RCC 7860 (cell line): Measurements from ENCODE around the gene STAP1.

Source experiments
- DNase-seq: peaks from one replicate; pipeline ENCODE4 v3.0.0-alpha.2; 2015; ENCODE audit warnings: low spot score
- FAIRE-seq: peaks from 2 replicates; lab custom pipeline; 2012; peaks lifted over from hg19 to GRCh38; lab: Jason Lieb, UNC

The STAP1 gene

DNA sequence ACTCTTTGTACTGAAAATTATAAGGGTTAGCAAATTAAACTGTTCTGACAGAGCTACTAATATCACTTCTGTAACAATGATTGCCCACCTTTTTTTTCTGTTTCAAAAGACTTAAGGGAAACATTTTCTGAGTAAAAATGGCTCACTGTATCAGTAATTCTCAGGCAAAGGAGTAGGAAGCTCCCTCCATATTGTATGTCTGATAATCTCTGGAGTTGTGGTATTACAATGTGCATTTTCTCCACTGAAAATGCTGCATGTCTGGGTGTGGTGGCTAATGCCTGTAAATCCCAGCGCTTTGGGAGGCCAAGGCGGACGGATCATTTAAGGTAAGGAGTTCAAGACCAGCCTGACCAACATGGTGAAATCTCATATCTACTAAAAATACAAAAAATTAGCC, 4.4 kb upstream of the STAP1 start:
- DNase-seq, result no peak
- FAIRE-seq, result no peak

DNA sequence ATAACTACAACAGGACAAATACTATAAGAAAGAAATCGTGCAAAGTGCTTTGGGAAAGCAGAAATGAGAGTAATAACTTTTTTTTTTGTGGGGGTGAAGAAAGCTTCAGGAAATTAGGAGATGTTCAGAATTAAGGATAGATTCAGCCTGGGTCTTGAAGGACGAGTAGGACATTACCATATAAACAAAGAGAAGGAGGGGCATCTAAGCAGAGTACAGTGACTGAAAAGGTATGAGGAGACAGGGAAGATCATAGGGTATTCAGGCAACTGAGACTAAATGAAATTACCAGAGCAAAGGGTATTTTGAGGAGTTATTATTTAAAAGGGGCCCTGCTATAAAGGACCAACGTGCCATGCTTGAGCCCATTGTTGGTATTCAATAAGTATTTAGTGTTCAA, 3.1 kb upstream of the STAP1 start:
- FAIRE-seq, result no peak

DNA sequence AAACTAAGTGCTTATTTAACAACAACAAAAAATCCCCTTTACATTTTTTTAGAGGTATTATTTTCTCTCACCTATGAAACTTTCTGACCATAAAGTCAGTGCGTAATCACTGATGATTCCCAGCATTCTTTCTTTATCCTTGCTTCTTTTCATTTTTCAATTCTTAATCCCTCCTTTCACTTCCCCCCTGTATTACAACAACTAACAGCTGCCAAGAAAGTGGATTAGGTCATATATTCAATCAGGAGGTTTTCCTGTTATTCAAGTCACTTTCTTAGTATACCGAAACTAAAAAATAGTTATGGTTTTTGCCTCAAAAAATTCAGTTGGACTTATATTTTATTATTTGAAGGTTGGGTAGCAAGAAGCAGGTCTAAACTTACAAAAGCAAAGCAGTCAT, 2.1 kb upstream of the STAP1 start:
- DNase-seq (no peak), FAIRE-seq (no peak)

More for the DNA sequence above, 3.1 kb upstream of the STAP1 start:
- no peak for DNase-seq

DNA sequence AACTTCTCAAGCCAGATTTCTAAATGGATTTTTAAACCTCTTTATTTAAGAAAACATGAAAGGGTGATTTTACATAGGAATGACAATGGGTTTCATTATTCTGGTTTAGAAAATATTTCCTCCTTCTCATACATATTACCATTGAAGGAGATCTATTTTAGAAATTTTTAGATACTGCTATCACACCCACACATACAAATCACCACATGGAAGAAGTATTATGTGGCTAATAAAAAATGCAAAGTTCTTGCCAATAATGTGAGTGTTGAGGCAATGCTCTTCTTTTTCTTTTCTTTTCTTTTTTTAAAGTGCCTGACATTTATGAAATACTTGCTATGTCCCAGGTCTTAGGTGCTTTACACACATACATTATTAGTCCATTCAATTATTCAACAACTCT, 6.8 kb downstream of the STAP1 start:
- no peak for FAIRE-seq
- DNase-seq, result no peak

DNA sequence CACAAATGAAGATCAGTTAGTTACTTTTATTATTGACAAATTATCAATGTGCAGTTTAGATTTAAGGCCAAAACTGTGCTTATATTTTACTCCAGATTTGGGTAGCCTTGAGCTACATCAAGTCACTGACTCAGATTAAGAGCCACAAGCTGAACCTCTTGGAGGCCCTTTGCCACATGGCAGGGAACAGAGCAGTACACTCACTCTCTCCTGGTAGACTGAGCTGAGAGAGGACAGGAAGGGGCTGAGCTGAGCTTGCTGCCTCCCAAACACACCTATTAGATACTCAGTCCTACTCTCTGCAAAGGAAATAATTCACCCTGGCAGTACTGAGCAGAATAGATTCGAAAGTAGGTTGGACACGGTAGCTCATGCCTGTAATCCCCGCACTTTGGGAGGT, 7.8 kb downstream of the STAP1 start:
- DNase-seq (no peak), FAIRE-seq (no peak)

DNA sequence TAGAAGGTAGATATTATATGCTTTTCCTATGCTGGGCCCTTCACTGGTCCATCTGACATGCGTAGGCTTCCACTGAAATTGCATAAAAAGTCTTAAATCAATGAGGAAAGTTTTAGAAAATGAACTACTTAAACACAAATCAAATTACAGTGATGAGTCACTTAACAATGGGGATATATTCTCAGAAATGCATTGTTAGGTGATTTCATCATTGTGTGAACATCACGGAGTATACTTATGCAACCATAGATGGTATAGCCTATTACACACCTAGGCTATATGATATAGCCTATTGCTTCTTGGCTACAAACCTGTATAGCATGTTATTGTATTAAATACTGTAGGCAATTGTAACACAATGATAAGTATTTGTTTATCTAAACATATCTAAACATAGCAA, 10.3 kb downstream of the STAP1 start:
- no peak for DNase-seq
- FAIRE-seq, result no peak

DNA sequence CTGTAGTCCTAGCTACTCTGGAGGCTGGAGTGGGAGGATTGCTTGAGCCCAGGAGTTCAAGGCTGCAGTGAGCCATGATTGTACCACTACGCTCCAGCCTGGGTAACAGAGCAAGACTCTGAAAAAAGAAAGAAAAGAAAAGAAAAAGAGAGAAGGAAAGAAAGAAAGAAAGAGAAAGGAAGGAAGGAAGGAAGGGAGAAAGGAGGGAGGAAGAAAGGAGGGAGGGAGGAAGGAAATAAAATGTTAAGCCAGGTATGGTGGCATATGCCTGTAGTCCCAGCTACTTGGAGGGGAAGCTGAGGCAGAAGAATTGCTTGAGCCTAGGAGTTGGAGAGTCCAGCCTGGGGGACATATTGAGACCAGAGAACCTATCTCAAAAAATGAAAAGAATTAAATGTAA, 12.0 kb downstream of the STAP1 start:
- FAIRE-seq (no peak), DNase-seq (no peak)

DNA sequence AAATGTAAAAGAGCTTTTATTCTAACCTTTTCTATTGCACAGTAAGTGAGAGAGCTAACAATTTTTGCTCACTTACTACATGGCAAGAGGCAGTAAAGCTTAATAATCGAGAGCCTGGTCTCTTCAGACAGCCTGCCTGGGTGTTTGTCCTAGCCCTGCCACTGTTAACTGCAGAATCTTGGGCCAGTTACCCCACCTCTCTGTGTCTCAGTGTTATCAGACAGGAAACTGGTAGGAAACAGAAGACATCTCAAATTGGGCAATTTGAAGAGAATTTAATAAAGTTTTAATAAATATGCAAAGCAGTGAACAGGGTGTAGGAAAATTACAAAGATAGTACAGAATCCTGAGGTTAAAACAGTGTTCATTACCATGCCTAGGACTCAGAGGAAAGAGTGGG, 13.4 kb downstream of the STAP1 start:
- FAIRE-seq, result no peak
- DNase-seq, result no peak

DNA sequence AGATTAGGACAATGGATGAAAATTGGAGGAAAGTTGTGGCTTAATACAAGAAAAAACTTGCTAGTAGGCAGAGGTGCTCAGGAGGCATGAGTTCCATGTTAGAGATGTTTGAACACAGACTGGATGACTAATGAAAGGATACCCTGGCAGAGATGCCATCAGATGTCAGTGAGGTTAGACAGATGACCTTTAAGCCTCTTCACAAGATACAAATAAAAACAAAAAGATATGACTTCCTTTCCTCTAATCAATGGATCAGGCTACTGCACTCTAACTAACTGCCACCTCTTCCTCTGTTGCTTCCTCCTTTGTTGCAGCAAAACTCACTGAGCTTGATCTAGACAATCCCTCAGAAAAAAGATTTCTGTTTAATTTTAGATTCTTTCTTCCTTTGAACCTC, 14.7 kb downstream of the STAP1 start:
- FAIRE-seq (no peak), DNase-seq (no peak)

DNA sequence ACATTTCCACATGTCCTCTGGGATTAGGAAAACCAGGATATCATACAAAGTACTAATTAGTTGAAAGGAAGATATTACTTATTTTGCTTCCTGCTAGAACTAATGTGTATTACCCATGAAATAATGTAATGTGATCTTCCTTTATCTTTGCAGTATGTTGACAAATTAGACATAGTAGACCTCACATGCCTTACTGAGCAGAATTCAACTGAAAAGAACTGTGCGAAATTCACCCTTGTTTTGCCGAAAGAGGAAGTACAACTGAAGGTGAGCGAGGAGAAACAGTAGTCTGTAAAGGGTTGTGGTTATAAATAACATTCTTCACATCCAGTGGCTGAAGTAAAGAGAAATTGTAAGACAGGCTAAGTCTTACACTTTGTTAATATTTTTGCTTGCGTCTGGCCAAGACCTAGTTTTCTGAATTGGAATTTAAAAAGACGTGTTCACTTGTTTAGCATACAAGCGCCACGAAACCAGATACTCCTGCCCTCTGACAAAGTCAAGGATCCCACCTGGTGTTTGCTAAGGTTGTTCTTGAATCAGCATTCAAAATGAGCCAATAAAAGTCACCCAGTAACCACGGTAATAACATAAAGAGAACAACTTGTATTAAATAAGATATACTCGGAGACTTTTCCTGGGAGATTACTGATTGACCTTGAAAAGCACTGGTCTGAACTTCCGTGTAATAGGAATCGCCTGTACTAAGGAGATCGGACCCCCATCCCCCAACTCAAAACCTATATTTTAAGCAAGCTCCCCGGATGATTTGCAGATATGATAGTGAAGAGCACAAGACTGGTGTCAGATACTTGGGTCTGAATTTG, 16.9 kb downstream of the STAP1 start:
- FAIRE-seq (no peak), DNase-seq (no peak)

DNA sequence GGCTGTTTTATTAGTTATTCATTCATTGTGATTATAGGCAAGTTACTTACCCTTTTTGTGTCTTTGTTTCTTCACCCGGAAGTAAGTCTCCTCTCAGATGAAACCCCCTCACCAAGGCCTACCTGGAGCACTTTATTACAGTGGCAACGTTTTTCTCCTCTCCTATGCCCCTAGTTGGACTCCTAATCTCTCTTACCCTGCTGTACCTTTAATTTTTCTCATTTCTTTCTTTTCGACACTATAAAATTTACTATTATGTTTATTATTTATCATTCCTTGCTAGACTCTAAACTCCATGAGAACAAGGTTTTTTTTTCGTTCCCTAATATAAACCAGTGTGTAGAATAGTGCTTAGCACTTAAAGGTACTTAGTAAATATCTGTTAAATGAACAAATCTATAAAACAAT, 17.5 kb downstream of the STAP1 start:
- FAIRE-seq, result no peak
- DNase-seq, result no peak

DNA sequence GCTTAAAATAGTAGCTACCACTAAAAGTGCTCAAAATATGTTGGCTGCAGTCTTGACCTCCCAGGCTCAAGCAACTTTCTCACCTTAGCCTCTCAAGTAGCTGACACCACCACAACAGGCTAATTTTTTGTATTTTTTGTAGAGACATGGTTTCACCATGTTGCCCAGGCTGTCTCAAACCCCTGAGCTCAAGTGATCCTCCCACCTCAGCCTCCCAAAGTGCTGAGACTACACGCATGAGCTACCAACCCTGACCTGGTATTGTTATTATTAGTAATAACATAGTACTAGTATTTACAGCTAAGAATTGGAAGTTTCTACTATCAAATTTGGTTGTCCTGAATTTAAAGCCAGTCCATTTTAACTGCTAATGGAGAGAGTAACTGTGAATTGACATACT, 18.0 kb downstream of the STAP1 start:
- FAIRE-seq (no peak), DNase-seq (no peak)

DNA sequence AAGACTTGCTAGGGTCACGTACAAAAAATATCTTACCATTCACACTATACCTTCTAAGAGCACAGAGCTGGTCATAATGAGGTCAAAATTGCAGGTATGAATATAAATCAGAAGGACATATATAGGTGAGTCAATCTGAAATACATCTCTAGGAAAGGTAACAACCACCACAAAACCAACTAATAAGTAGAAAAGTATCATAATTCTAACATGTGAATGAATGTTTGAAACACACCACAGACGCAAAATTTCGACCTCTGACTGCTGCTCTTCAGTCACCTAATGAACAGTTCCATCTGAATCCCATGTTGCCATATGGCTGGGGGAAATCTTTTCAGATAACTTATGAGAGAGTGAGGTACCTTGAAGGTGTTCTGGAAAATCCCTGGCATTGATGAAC, 22.1 kb downstream of the STAP1 start:
- no peak for DNase-seq
- no peak for FAIRE-seq

DNA sequence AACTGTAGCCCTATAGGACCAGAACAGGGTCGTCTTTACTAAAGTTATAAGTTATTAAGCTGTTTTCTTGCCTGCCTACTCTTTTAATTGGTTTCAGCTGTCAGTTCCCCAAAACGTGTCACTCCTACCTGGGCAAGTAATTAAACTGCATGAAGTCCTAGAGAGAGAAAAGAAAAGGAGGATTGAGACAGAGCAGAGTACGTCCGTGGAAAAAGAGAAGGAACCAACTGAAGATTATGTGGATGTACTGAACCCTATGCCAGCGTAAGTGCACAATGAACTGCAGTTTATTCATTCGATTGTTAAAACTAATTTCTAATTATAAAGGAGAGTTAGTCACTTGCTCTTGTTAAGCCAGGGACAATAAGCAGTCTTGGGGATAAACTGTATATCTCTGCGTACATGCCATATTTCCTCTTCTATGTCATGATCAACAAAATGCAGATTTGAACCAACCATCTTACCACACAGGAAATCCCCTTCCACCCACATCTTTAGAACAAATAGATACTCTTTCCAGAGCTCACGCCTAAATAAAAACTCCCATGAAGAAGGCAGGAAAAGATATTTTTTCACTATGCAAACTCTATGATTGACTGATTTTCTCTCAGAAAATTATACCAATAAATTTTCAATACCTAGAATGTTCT, 22.8 kb downstream of the STAP1 start:
- DNase-seq, result no peak

DNA sequence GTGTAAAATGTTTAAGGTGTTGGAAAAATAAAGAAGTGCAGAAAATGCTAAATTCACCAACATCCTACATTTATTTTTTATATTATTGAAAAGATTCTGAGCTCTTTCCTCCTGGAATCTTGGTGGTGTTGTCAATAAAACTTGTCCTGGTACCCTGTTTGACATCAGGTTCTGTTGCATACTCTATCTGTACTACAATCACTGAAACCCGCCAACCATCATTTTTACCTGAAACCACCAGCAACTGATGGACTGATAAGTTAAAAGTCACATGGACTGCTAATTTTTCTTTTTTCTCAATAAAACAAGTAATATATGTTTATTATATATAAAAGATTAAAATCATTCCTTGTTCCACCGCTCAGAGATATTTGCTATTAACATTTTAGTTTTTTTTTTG, 23.4 kb downstream of the STAP1 start:
- FAIRE-seq (no peak), DNase-seq (no peak)

More for the DNA sequence above, 22.8 kb downstream of the STAP1 start:
- FAIRE-seq, result no peak

DNA sequence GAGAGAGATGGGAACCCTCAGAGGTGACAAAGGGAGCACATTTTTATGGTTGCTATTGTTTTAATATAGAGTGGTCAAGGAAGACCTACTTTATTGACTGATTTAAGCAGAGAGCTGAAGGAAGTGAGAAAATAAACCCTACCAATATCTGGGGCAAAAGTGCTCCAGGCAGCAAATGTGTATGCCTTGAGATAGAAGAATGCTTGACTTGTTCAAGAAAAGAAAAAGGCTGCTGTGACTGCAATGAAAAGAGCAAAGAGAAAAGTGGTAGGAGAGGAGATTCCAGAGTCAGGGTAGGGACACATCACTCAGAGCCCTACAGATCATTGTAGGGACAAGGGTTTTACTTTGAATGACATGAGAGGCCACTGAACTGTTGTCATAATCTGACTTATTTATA, 26.0 kb downstream of the STAP1 start:
- no peak for FAIRE-seq
- DNase-seq, result no peak

DNA sequence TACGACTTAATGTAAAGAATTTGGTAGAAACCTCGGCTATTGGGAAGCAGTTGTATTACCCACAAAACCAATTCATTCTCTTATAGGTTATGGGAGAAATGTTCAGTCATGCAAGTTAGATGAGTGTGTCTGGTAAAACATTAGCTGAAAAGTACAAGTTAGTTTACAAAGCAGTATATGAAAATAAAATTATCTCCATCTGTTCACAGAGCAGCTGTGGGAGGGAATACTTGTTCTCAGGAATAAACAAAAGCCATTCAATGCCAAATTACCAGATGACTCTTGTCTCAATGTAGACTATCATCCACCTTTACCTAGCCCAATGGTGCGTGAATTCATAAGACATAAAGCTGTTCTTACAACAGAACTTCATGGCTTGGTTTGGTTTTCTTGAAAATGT, 28.6 kb downstream of the STAP1 start:
- FAIRE-seq (no peak), DNase-seq (no peak)

DNA sequence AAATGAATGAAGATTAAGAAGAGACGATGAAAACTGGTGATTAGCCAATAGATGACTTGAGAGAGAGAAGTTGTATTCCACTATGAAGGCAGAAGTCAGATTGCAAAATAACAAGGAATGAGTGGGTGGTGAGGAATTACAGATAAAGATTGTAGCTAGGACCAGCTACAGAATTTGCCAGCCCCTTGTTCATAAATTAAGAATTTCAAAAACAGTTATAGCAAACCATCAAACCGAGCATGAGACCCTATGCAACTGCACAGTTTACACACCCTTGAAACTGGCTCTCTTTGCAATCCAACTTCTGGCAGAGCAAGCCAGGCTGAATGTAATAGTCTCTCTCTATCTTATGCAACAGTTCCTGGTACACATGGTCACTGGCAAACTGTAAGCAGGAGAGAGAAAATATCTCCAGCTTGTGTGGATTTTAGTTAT, 35.2 kb downstream of the STAP1 start:
- no peak for FAIRE-seq
- no peak for DNase-seq

DNA sequence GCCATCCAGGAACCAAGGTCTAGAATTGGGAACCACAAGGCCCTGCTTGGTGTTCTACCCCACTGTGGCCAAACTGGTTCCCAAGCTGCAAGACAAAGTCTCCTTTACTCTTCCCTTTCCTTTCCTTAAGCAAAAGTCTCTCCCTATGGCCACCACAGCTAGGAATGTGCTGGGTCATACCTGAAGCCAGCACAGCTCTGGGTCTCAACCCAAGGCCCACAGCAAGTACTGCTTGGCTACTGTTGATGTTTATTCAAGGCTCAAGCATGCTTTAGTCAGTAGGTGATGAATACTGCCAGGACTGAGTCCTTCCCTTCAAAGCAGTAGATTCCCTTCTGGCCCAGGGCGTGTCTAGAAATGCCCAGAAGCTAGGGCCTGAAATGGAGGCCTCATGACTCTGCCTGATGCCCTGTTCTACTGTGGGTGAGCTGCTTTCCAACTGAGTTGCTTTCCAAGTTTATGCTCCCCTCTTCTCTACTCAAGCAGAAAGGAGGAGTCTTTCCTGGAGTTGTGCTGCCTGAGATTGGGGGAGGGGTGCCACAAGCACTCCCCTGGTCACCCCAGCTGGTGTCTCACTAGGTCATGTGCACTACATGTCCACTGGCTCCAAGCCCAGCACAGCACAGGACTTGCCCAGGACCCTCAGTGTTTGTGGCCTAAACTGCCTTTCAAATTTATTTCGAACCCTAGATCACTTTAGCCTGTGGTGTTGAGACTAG, 44.9 kb downstream of the STAP1 start:
- DNase-seq (no peak), FAIRE-seq (no peak)

DNA sequence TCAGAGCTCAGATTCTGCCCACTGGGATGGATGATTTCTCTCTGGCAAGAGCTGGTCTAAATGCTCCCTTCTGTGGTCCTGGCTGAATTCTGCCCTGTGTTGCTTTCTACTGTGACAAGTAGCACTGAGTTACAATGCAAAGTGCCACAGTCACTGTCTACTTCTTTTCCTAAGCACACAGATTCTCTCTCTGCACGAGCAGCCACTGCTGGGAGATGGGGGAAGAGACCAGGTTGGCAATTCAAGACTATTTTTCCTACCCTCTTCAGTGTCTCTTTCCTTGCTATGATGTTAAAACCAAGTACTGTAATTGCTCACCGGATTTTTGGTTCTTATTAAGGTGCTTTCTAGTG, 45.5 kb downstream of the STAP1 start:
- no peak for FAIRE-seq
- DNase-seq, result no peak

DNA sequence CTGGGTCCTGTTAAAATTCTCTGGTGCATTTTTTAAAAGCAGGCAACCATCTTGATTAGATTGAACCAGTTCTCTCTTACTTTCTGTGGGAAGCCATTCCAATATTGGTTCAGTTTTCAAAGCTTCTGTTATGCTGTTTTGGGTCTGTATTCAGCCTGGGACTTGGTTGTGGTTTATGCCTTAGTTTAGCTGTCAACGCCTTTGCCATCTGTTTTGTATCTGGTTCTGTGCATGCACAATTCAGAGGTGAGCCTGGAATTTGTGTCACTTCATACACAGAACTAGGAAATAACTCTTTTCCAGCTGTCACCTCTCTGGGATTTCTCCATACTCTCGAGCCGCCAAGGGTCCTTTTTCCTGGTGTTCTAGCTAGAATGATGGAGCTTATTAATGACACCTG, 46.2 kb downstream of the STAP1 start:
- DNase-seq (no peak), FAIRE-seq (no peak)

DNA sequence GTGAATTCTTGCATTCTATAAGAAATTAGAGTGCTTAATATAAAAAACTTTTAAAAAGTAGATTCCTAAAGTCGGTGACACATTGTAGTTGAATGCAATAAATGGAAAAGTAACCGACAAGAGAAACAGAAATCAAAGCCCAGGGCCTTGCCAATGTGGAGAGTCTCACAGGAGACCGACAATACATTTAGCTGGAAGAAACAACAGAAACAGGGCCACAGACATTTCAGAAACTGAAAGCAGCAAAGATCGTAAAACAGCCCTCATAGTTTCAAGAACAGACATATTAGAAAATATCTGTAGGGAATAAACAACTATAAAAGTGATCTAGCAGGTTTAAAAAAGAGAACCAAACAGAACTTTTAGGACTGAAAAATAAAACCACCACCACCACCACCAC, 49.5 kb downstream of the STAP1 start:
- no peak for FAIRE-seq
- DNase-seq, result no peak
